ENCODE measurements around the gene GALT.
"Not testable (repeated sequence)": the region's sequence is repeated elsewhere in the genome, so short reads cannot be mapped to it uniquely, and the experiment has no call there.

Gene GALT

DNA sequence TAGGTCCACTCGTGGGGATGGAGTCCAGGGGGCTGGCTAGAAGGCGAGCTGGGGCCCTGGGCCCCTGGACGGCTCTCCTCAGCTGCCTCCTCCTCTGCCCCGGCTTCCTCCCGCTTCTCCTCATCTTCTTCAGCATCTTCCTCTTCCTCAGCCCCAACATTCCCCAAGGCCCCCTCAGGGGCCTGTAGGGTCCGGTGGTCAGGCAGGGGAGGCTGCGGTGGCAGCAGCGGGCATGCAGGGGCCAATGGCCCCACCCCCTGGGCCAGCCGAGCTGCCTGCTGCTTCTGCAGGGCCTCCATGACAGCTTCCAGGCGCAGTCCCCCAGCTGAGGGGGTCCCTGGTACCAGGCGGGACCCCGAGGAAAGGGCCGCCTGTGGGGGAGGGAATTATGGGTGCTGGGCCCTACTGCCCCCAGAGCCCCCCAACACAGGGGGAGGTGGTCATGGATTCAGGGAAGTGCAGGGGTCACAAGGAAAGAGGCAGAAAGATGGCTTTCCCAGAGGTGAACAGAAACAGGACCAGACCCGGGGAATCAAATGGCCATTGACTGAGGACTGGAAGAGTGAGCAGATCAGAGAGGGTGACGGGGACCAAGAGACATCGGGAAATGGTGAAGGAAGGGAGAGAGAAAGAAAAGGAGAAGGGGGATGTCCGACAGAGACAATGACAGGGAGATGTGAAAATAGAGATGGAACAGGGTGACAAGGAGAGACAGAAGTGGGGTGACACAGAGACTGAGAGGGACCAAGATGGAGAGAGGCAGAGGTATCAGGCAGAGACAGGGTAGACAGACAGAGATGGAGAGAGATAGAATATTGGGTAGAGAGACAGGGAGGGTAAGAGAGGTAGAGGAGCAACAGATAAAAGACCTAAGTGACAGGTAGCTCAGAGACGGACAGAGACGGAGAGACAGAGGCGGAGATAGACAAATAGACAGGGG is 18.5 kb upstream of the GALT start:
- DNase-seq: no peak

- DNase-seq: peak; percentile 48
Observed at GRCh38 chr9:34628656-34629490, 17.6 kb upstream of the GALT start, which contains the start of gene ARID3C. TSS of gene ARID3C (minus strand) at chr9:34629066. CDS start at chr9:34628014, 1,052 bp downstream.

GRCh38 chr9:34629491-34629808 is 17.0 kb upstream of the GALT start:
- DNase-seq: no peak

- DNase-seq: no peak
Observed at GRCh38 chr9:34630402-34631154, 15.9 kb upstream of the GALT start.

- DNase-seq: no peak
Observed at GRCh38 chr9:34633166-34633565, 13.3 kb upstream of the GALT start.

DNA sequence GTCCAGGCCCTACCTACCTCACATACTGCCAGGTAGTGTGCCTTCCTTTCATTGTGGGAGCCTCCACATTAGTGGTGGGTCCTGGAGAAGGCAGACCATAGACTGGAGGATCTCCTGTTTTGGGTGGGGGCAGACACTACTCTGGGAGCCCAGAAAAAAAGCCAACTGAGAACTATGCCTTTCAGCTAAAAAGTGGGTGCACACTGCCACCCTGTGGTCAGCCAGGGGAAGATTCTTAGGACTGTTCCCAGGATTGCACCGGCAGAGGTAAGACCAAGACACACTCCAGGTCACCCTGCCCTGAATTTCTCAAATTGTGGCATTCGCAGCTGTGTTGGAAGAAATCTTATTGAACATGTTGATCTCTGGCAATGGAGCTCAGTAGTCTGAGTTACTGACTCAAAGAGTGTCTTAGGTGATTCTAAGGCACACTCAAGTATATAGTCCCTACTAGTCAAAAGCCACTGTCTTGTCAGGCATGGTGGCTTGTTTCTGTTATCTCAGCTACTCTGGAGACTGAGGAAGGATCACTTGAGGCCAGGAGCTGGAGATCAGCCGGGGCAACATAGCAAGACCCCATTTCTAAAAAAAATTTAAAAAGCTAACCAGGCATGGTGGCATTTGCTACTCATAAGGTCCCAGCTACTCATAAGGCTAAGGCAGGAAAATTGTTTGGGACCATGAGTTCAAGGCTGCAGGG is 12.5 kb upstream of the GALT start:
- DNase-seq: peak; percentile 81

GRCh38 chr9:34634551-34635248 is 11.8 kb upstream of the GALT start:
- no peak for DNase-seq

- DNase-seq: no peak
Observed at GRCh38 chr9:34635556-34635955, 10.9 kb upstream of the GALT start.

DNA sequence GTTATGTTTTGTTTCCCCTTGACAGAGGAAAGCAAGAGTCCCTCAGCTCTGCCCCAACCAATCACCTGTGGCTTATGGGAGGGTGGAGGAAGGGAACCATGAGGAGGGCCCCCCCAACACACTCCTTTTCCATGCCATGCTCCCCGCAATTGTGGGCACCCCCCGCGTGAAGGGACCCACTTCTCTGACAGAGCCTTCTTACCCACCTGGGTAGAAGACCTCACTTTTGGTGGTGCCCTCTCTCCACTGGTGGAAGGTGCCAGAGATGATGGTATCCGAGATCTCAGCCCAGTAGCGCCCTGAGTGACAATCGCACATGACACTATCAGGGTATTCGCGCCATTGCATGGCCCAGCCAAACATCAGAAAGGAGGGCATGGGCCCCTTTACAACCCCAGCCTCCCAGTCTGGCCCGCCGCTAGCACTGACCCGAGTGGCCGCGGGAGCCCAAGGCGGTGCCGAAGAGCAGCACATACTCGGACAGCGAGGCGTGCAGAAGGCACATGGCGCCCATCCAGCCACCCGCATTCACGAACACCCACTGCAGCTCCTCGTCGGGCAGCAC is 9.6 kb upstream of the GALT start:
- no peak for DNase-seq

- peak; percentile 96 for DNase-seq
Observed at GRCh38 chr9:34637356-34638137, 8.9 kb upstream of the GALT start, which contains the start of gene SIGMAR1. TSS of gene SIGMAR1 (minus strand) at chr9:34637787. CDS start at chr9:34637697, 90 bp downstream.

DNA sequence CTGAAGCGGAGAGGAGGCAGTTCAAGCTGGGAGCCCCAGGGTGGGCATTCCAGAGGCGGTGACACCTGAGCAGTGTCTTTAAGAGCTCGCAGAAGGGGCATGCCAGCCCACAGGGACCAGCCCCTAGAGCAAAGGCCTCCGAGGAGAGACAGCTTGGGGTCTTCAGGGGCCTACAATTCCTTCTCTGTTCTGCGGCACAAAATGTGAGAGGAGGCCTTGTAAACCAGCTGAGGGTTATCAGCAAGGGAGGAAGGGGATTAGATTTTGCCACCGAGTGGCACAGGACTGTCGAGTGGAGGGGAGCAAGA is 8.4 kb upstream of the GALT start:
- DNase-seq: no peak

GRCh38 chr9:34639322-34639721 is 7.2 kb upstream of the GALT start:
- DNase-seq: not testable (repeated sequence)

GRCh38 chr9:34642679-34643078 is 3.8 kb upstream of the GALT start:
- no peak for DNase-seq

- no peak for DNase-seq
Observed at GRCh38 chr9:34644766-34645314, 1.6 kb upstream of the GALT start.

GRCh38 chr9:34647084-34647403 is 569 bp downstream of the GALT start:
- no peak for DNase-seq

- DNase-seq: no peak
Observed at GRCh38 chr9:34647651-34648050, 1.2 kb downstream of the GALT start.

DNA sequence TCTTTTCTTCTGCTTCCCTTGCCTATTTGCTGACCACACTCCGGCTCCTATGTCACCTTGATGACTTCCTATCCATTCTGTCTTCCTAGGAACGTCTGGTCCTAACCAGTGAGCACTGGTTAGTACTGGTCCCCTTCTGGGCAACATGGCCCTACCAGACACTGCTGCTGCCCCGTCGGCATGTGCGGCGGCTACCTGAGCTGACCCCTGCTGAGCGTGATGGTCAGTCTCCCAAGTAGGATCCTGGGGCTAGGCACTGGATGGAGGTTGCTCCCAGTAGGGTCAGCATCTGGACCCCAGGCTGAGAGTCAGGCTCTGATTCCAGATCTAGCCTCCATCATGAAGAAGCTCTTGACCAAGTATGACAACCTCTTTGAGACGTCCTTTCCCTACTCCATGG is 2.2 kb downstream of the GALT start:
- no peak for DNase-seq

- no peak for DNase-seq
Observed at GRCh38 chr9:34650816-34651215, 4.3 kb downstream of the GALT start.

DNA sequence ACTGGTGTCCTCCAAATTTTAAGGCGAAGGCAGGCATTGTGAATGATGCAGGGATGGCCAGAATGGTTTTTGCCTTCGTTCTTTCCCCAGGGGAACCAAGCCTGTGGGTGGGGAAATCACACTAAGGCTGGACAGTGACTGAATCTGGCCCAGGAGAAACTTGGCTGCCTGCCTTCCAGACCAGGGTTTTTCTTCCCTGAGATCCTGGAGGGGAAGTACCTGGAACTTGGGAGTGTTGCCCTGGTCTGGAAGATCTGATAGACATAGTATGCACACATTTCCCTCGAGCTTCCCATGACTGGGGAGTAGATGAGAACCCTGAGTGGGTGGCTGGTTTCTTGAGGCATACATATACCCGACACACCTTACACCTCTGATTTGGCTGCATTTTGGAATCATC is 4.8 kb downstream of the GALT start:
- DNase-seq: no peak

- DNase-seq: peak; percentile 30
Observed at GRCh38 chr9:34651876-34652601, 5.6 kb downstream of the GALT start, which contains the start of gene IL11RA. TSS of gene IL11RA (plus strand) at chr9:34652185. CDS start at chr9:34655218, 3,033 bp downstream.

Data from CD4-positive, alpha-beta T cell treated with Interleukin-21 for 1 hour (primary cell).